ENCODE results near the gene PCSK5. TPM values are rescaled to one million over a fixed set of nuclear protein-coding genes. Genes with fewer than 3 reads are reported as not detected.

The PCSK5 gene
- polyA plus RNA-seq, 3 donors: 4.8 to 13.0 (median 7.1) TPM

- no peaks in the 10 kb centered on the region for H3K79me2 ChIP-seq (ENCODE audit: insufficient read depth, low read length)
- Mint-ChIP-seq H3K9me3 (peaks cover 0 to 8% (median 4%) of the 10 kb centered on the region in 7 donors), H3K36me3 (peaks cover 0 to 1% of the 10 kb centered on the region in 2 donors), H3K4me1 (peaks cover 4% of the 10 kb centered on the region), H3K27me3 (ENCODE audit: low read depth in 3 of 3) (no peaks in the 10 kb centered on the region), H3K27ac (no peak overlapping the region), H3K4me3 (no peak overlapping the region)
- H3K4me1 ChIP-seq (ENCODE audit: control insufficient read depth in 1 of 2, insufficient read depth in 2 of 2, low read length in 2 of 2): no peaks in the 10 kb centered on the region
- no peak overlapping the region for H3K9ac ChIP-seq (ENCODE audit: insufficient read depth, low read length, poor library complexity, severe bottlenecking)
- no peaks in the 10 kb centered on the region for H3K36me3 ChIP-seq (replicated peaks in 1 of 2; ENCODE audit: control insufficient read depth in 1 of 2, insufficient read depth in 2 of 2, low read length in 2 of 2)
- no peak for DNase-seq
- H2AFZ ChIP-seq (ENCODE audit: insufficient read depth, low read depth, low read length, poor library complexity, severe bottlenecking): no peak overlapping the region
- H3K27ac ChIP-seq (ENCODE audit: low read depth in 1 of 2, low read length in 2 of 2): no peak overlapping the region
- no CpG with 5 or more reads among the region's 2 CpGs for WGBS (ENCODE audit: insufficient coverage)
- intact Hi-C loops (cut with micrococcal nuclease): no loop called here
- no peaks in the 10 kb centered on the region for H3K9me3 ChIP-seq (replicated peaks in 1 of 2; ENCODE audit: control insufficient read depth in 1 of 2, insufficient read depth in 1 of 2, low read length in 2 of 2)
- H4K20me1 ChIP-seq (ENCODE audit: insufficient read depth, low read length): peaks cover 24% of the 10 kb centered on the region
- TF ChIP-seq CTCF (IDR thresholded peaks at IDR 0.05): no peak
- H3K27me3 ChIP-seq (ENCODE audit: control insufficient read depth in 2 of 2, insufficient read depth in 2 of 2, low read length in 2 of 2): no peaks in the 10 kb centered on the region
- H3K4me2 ChIP-seq (replicated peaks; ENCODE audit: extremely low read depth, low read length, poor library complexity, severe bottlenecking): no peak overlapping the region
- H3K4me3 ChIP-seq (replicated peaks in 1 of 3; ENCODE audit: low read depth in 2 of 3, low read length in 3 of 3): no peak overlapping the region
Observed at GRCh38 chr9:75975071-75975470, 84.6 kb downstream of the PCSK5 start.

GRCh38 chr9:75976549-75976948 lies 86.1 kb downstream of the PCSK5 start:
- Histone ChIP-seq H3K79me2 (ENCODE audit: insufficient read depth, low read length) (no peaks in the 10 kb centered on the region), H3K27ac (ENCODE audit: low read depth in 1 of 2, low read length in 2 of 2) (no peak overlapping the region), H3K4me3 (replicated peaks in 1 of 3; ENCODE audit: low read depth in 2 of 3, low read length in 3 of 3) (no peak overlapping the region), H3K4me2 (replicated peaks; ENCODE audit: extremely low read depth, low read length, poor library complexity, severe bottlenecking) (no peak overlapping the region), H4K20me1 (ENCODE audit: insufficient read depth, low read length) (peaks cover 24% of the 10 kb centered on the region), H3K9ac (ENCODE audit: insufficient read depth, low read length, poor library complexity, severe bottlenecking) (no peak overlapping the region), H2AFZ (ENCODE audit: insufficient read depth, low read depth, low read length, poor library complexity, severe bottlenecking) (no peak overlapping the region), H3K4me1 (ENCODE audit: control insufficient read depth in 1 of 2, insufficient read depth in 2 of 2, low read length in 2 of 2) (no peaks in the 10 kb centered on the region), H3K36me3 (replicated peaks in 1 of 2; ENCODE audit: control insufficient read depth in 1 of 2, insufficient read depth in 2 of 2, low read length in 2 of 2) (no peaks in the 10 kb centered on the region), H3K27me3 (ENCODE audit: control insufficient read depth in 2 of 2, insufficient read depth in 2 of 2, low read length in 2 of 2) (no peaks in the 10 kb centered on the region), H3K9me3 (replicated peaks in 1 of 2; ENCODE audit: control insufficient read depth in 1 of 2, insufficient read depth in 1 of 2, low read length in 2 of 2) (no peaks in the 10 kb centered on the region)
- intact Hi-C loops (cut with micrococcal nuclease): no loop called here
- Mint-ChIP-seq H3K36me3 (peaks cover 0 to 1% of the 10 kb centered on the region in 2 donors), H3K27me3 (ENCODE audit: low read depth in 3 of 3) (no peaks in the 10 kb centered on the region), H3K4me1 (peaks cover 7% of the 10 kb centered on the region), H3K27ac (no peak overlapping the region), H3K4me3 (no peak overlapping the region), H3K9me3 (peaks cover 0 to 4% (median 2%) of the 10 kb centered on the region in 7 donors)
- no peak for DNase-seq
- no peak for TF ChIP-seq CTCF (IDR thresholded peaks at IDR 0.05)
